Immature natural killer cell (primary cell): ENCODE measurements around the gene SDK1. TPM values are rescaled to one million over a fixed set of nuclear protein-coding genes. Genes with fewer than 3 reads are reported as not detected.
"Not testable (repeated sequence)": the region's sequence is repeated elsewhere in the genome, so short reads cannot be mapped to it uniquely, and the experiment has no call there.

Experiments
- DNase-seq, 3 donors: peaks; one replicate each; pipeline ENCODE4 v3.0.0; 2022; ENCODE audit warnings: mixed read lengths in 1 of 3
- H3K27ac Mint-ChIP-seq, 6 donors: one replicate each; pipeline ENCODE4 v1.8.0; 2020; ENCODE audit warnings: mixed read lengths in 6 of 6, mild to moderate bottlenecking in 5 of 6, inconsistent platforms in 4 of 6, moderate library complexity in 3 of 6
- H3K27me3 Mint-ChIP-seq, 3 donors: one replicate each; pipeline ENCODE4 v1.8.0; 2020 to 2021; ENCODE audit warnings: low read depth in 3 of 3, mild to moderate bottlenecking in 3 of 3, mixed read lengths in 3 of 3, moderate library complexity in 3 of 3, inconsistent platforms in 1 of 3
- H3K36me3 Mint-ChIP-seq, 3 donors: one replicate each; pipeline ENCODE4 v1.8.0; 2020; ENCODE audit warnings: mixed read lengths in 3 of 3, inconsistent platforms in 2 of 3, mild to moderate bottlenecking in 2 of 3
- H3K4me1 Mint-ChIP-seq, 2 donors: one replicate each; pipeline ENCODE4 v1.8.0; 2020; ENCODE audit warnings: inconsistent platforms in 2 of 2, mild to moderate bottlenecking in 2 of 2, mixed read lengths in 2 of 2, moderate library complexity in 1 of 2
- H3K4me3 Mint-ChIP-seq, 5 donors: one replicate each; pipeline ENCODE4 v1.8.0; 2020; ENCODE audit warnings: mild to moderate bottlenecking in 5 of 5, mixed read lengths in 5 of 5, inconsistent platforms in 3 of 5, moderate library complexity in 3 of 5
- H3K9me3 Mint-ChIP-seq, 6 donors: one replicate each; pipeline ENCODE4 v1.8.0; 2020; ENCODE audit warnings: mild to moderate bottlenecking in 6 of 6, mixed read lengths in 6 of 6, inconsistent platforms in 4 of 6, moderate library complexity in 3 of 6
- polyA plus RNA-seq, 3 donors: library from polyadenylated mRNA; unstranded; fragments of 300-500 nt; fragmentation: Illumina TruSeq; gene quantifications; one replicate each; pipeline ENCODE4 v1.2.3, GENCODE V29; 2021

SDK1 gene
- polyA plus RNA-seq, 3 donors from 2014 or later, result not detected

DNA sequence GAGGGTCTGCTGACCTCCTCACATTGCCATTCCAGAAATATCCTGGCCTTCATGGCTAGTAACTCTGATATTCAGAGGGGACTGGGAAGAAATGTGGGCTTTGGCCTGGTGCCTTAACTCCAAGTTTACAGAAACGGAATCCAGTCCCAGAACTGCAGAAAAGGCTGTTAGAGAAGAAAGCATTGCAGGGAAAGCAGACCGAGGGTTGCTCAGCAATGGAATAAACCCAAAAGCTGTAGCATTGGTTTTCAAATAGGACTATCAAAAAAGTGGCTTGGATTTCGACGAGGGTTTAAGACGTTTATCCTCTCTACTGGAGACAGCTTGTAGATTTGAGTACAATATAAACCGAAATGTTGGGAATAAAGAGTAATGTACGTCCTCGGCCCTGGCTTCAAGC, 955.2 kb downstream of the SDK1 start:
- Mint-ChIP-seq H3K4me3 (no peak overlapping the region), H3K36me3 (no peaks in the 10 kb centered on the region), H3K9me3 (peaks cover 2 to 24% (median 9%) of the 10 kb centered on the region in 6 donors), H3K27me3 (peaks cover 0 to 2% (median 0%) of the 10 kb centered on the region in 3 donors), H3K4me1 (no peaks in the 10 kb centered on the region), H3K27ac (no peak overlapping the region)
- DNase-seq, result no peak

DNA sequence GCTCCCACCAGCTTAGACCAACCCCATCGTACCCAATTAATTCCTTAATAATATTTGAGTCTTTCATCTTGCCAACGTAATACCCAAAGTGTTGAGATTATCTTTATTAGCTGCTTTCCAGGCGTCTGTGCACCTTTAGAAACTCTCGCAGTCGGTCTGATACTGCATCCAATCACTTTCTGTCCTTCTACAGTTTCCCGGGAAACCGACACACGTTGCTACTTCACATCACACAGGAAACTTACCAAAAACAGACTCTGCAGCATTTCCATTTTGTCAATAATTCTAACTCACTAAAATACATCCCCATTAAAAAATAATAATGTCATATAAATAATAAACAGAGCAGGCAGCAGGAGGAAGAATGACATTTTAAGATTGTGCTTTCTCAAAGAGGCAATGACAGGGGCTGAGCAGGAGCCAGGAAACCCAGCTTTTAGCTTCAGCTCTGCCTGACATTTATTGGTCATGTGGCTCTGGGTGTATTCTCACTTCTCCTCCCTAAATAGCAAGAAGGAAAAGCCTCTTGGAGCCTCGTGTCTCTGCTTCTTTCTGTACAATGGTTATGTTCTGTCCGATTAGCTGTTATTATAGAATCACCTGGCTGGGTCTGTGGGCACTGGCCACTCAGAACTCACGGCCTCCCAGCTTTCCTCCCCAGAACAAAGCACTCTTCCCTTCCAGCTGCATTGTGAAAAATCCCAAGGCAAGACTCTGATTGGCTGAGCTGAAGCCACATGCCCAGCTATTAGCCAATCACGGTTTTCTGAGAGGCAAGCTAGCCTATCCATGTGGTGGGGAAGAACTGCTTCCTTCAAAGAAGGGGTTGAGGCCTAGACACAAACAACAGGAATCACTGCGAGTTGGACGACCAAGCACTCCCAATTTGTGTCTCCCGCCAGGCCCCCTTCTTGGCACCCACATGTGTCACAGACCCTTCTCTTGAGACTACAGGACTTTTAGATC, 956.4 kb downstream of the SDK1 start:
- DNase-seq, result no peak
- Mint-ChIP-seq H3K27me3 (peaks cover 0 to 2% (median 0%) of the 10 kb centered on the region in 3 donors), H3K4me1 (no peaks in the 10 kb centered on the region), H3K4me3 (no peak overlapping the region), H3K27ac (no peak overlapping the region), H3K36me3 (no peaks in the 10 kb centered on the region), H3K9me3 (peaks cover 1 to 16% (median 8%) of the 10 kb centered on the region in 6 donors)

DNA sequence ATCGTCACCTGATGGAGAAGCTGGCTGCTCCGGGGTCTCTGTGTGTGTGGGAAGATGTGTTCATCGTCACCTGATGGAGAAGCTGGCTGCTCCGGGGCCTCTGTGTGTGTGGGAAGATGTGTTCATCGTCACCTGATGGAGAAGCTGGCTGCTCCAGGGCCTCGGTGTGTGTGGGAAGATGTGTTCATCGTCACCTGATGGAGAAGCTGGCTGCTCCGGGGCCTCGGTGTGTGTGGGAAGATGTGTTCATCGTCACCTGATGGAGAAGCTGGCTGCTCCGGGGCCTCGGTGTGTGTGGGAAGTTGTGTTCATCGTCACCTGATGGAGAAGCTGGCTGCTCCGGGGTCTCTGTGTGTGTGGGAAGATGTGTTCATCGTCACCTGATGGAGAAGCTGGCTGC, 959.1 kb downstream of the SDK1 start:
- not testable (repeated sequence) for H3K27me3 Mint-ChIP-seq, H3K4me3 Mint-ChIP-seq, H3K9me3 Mint-ChIP-seq, DNase-seq, H3K36me3 Mint-ChIP-seq, H3K27ac Mint-ChIP-seq, H3K4me1 Mint-ChIP-seq

DNA sequence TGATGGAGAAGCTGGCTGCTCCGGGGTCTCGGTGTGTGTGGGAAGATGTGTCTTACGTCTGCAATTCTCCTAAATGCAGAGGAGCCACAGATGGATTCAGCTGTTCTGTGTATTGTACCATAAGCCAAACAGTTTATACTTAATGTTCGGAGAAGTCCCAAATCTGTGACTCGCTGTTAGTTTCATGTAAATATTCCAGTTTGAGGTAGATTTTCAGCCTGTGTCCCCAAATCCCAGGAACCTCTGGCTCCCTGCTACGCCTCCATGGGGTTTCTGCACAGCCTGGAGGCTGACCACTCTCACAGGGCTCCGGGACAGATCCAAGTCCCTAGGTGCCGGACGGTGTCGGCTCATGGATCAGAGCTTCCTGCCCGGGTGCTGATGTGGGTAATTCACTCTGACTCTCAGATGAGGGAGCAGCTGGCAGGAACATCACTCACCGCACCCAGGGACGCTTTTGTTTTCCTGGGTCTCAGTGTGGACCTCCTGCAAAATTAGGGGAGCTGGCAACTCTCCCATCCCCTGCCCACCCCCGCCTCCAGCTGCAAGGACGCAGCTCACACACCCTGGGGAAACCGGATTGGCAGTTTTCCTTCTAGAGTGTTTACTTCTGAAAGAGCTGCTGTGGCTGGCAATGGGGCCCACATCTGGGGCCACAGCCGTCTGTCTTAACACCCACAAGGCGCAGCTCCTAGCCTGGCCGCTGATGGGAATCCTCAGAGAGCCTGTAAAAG, 960.0 kb downstream of the SDK1 start:
- Mint-ChIP-seq H3K36me3 (no peaks in the 10 kb centered on the region), H3K4me1 (no peaks in the 10 kb centered on the region), H3K4me3 (no peak overlapping the region), H3K27ac (no peak overlapping the region), H3K9me3 (peaks cover 0 to 4% (median 0%) of the 10 kb centered on the region in 6 donors), H3K27me3 (peaks cover 3 to 4% (median 3%) of the 10 kb centered on the region in 3 donors)
- DNase-seq, result no peak

DNA sequence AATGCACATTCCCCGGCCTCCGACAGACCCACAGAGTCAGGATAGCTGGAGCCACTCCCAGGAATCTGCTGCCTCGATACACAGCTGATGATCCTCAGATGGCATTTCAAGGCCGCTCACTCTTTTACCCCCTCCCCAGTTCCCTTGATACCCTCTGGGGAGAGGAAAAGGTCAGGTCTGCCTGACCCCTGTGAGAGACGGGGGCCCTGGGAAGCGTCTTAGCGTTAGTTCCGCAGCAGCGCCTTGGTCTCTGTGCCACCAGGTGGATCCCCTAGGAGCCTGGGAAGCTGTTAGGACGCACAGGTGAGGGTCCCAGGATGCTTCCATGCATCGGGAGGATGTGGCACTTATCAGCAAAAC, 960.5 kb downstream of the SDK1 start:
- Mint-ChIP-seq H3K4me1 (no peaks in the 10 kb centered on the region), H3K36me3 (no peaks in the 10 kb centered on the region), H3K9me3 (peaks cover 0 to 4% (median 0%) of the 10 kb centered on the region in 6 donors), H3K4me3 (no peak overlapping the region), H3K27ac (no peak overlapping the region), H3K27me3 (peaks cover 3 to 5% (median 4%) of the 10 kb centered on the region in 3 donors)
- no peak for DNase-seq

DNA sequence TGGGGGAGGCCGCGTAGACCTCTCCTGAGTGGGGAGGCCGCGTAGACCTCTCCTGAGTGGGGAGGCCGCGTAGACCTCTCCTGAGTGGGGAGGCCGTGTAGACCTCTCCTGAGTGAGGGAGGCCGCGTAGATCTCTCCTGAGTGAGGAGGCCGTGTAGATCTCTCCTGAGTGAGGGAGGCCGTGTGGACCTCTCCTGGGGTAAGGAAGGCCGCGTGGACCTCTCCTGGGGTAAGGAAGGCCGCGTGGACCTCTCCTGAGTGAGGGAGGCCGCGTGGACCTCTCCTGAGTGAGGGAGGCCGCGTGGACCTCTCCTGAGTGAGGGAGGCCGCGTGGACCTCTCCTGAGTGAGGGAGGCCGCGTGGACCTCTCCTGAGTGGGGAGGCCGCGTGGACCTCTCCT, 963.2 kb downstream of the SDK1 start:
- DNase-seq, H3K4me1 Mint-ChIP-seq, H3K36me3 Mint-ChIP-seq, H3K27me3 Mint-ChIP-seq, H3K27ac Mint-ChIP-seq, H3K9me3 Mint-ChIP-seq, H3K4me3 Mint-ChIP-seq: not testable (repeated sequence)

DNA sequence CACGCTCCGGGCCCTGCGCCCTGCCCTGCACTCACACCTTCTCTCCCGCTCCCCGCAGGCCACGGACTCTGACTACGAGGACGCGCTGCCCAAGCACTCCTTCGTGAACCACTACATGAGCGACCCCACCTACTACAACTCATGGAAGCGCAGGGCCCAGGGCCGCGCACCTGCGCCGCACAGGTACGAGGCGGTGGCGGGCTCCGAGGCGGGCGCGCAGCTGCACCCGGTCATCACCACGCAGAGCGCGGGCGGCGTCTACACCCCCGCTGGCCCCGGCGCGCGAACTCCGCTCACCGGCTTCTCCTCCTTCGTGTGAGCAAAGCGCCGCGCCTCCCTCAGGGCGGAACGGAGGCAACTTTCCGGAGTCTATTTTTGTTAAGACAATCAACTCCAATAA, 964.0 kb downstream of the SDK1 start:
- Mint-ChIP-seq H3K27ac (no peak overlapping the region), H3K4me3 (no peak overlapping the region), H3K27me3 (peaks cover 3 to 7% (median 5%) of the 10 kb centered on the region in 3 donors), H3K9me3 (peaks cover 0 to 2% (median 0%) of the 10 kb centered on the region in 6 donors), H3K4me1 (no peaks in the 10 kb centered on the region), H3K36me3 (no peaks in the 10 kb centered on the region)
- DNase-seq, result no peak

DNA sequence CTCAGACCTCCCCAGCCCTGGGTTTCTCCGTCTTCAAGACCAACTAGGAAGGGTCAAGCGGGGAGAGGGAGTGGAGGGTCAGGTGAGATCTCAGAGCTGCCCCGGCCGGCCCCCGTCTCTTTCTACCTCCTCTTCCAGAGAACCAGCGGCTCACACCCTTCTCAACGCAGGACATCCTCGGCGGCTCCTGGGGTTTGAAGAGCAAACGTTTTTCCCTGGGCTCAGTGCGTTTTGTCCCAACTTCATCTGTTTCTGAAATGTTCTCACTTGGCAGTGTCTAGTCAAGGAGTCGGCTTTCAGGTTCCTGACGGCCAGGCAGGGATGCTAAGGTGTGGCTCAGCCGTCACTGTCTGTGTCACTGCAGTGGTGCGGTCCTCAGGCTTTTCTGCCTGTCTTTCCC, 964.6 kb downstream of the SDK1 start:
- Mint-ChIP-seq H3K27ac (no peak overlapping the region), H3K4me1 (no peaks in the 10 kb centered on the region), H3K9me3 (peaks cover 0 to 1% (median 0%) of the 10 kb centered on the region in 6 donors), H3K27me3 (peaks cover 3 to 7% (median 5%) of the 10 kb centered on the region in 3 donors), H3K4me3 (no peak overlapping the region), H3K36me3 (no peaks in the 10 kb centered on the region)
- DNase-seq, result no peak

DNA sequence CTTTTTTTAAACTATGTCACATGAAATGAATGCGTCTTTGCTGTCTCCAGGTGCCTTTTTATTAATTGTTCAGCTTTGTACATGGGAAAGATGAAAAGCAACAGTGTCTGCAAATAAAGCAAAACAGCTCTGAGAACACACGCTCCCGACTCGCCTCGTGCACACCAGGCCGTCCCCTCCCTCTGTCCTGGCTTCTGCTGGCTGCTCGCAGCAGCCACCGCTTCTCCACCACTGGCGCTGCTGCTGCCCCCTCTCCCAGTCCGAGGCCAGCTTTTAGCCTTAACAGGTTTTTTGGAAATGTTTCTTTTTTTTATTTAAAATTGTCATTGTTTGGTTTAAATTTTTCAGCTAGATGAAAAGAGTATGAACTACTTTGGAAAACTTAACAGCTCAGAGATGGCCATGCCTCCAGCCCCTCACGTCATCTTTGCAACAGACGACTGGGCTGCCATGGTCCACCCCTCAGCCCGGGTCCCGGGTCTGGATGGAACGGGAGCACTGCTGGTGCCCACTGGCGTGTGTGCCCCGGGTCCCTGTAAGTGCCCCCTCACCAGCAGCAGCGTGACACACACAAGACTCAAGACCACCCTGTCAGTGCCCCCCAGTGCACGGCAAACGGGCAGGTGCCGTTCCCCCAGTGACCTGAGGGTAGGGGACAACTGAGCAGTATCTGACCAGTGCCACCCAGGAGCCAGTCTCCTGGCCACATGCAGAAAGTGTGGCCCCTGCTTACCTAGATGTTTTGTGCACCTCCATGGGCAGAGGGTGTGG, 965.4 kb downstream of the SDK1 start:
- Mint-ChIP-seq H3K9me3 (no peaks in the 10 kb centered on the region), H3K36me3 (no peaks in the 10 kb centered on the region), H3K4me3 (no peak overlapping the region), H3K4me1 (no peaks in the 10 kb centered on the region), H3K27ac (no peak overlapping the region), H3K27me3 (peaks cover 3 to 7% (median 5%) of the 10 kb centered on the region in 3 donors)
- DNase-seq, result no peak

DNA sequence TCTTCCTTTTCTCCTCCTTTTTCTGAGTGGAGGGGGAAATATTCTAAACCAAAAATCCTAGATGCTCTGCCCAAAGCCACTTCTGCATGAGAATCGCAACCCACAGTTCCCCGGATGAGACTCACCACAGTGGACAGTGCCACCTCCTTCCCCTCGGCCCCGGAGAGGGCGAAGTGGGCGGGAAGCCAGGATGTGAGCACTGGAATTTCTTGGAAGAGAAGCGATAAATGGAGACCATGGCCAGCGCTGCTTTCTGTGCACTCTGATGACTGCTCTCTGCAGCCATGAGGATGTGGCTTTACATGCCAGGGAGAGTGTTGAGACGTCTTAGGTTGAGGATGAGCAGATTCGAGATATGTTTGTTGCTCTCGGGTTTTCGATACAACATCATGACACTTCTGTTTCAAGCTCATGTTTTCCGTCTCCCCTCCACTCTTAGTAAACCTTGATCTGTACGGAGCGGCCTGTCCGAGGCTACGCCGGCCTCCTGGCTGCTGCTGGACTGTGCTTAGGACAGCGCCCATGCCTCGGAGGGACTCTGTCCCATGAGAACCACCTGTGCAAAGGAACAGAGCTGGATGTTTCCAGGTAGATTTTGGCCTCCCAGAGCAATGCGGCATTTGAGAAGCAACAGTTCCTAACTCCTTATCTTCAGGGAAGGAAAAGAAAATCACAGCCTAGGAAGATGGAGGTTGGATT, 966.4 kb downstream of the SDK1 start:
- Mint-ChIP-seq H3K36me3 (no peaks in the 10 kb centered on the region), H3K27ac (no peak overlapping the region), H3K4me3 (no peak overlapping the region), H3K4me1 (no peaks in the 10 kb centered on the region), H3K27me3 (peaks cover 3 to 7% (median 6%) of the 10 kb centered on the region in 3 donors), H3K9me3 (no peaks in the 10 kb centered on the region)
- DNase-seq, result no peak

DNA sequence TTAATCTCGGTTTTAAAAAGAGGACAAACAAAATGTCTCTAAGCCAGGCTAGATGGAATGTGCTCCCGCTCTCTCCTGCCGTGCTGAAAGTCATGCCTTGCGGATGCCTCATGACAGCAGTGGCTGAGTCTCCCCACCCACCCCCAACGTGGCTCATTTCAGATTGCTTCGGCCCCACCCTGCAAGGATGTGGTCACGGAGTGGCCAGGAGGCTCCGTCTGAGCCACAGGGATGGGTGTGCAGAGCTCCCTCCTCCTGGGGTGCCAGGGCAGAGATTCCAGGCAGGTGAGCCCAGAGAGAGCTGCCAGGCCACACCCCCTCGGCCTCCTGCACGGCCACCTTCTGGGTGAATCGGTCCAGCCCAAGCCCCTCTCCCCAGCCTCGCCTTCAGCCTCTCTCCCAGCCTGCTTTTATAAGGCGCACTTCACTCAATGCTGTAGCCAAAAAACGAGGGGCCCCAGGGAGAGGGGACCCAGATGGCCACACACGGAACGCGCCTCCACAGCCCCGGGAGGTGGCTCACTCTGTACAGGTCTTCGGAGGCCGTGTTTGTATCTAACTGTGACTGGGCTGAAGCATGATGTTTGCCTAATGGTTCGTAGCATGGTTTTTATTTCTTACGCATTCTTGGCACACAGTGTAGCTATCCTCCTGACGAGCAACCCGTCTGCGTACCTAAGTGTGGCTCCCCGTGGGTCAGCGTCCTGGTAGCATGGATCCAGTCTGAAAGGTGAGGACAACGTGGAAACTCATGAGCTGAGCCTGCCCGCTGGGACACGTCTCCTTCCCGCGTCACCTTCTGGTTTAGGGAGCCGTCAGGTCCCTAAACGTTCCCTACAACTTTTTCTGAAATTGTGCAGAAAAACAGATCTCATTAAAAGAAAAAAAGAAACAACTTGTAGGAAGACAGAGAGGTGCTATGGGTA, 967.3 kb downstream of the SDK1 start:
- Mint-ChIP-seq H3K4me3 (no peak overlapping the region), H3K36me3 (no peaks in the 10 kb centered on the region), H3K9me3 (no peaks in the 10 kb centered on the region), H3K4me1 (no peaks in the 10 kb centered on the region), H3K27ac (no peak overlapping the region), H3K27me3 (peaks cover 3 to 7% (median 6%) of the 10 kb centered on the region in 3 donors)
- no peak for DNase-seq

DNA sequence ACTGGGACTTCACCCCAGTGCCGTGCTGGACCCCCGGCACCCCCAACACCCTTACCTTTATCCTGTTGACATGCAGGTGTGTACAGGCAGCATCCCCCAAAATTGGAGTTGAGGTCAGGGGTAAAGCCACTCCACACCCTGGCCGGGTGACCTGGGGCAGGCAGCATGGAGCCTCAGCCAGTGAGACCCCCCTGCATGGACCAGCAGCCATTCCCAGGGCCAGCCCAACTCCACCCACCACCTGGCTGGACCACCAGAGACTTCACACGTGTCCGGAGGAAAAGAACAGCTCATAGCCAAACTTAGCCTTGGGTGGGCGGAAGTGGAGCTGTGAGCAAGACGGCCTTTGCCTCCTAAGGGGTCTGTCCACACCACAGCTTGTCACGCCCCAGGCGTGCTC, 968.0 kb downstream of the SDK1 start:
- Mint-ChIP-seq H3K4me1 (no peaks in the 10 kb centered on the region), H3K9me3 (no peaks in the 10 kb centered on the region), H3K27ac (no peak overlapping the region), H3K36me3 (no peaks in the 10 kb centered on the region), H3K4me3 (no peak overlapping the region), H3K27me3 (peaks cover 3 to 8% (median 7%) of the 10 kb centered on the region in 3 donors)
- no peak for DNase-seq
